Gastrocnemius medialis (tissue), 4 donors: ENCODE measurements around the gene TMEM201. TPM values are rescaled to one million over a fixed set of nuclear protein-coding genes. Genes with fewer than 3 reads are reported as not detected.

Experiments
- ATAC-seq, 2 donors: fragments of 150-250 bp; one replicate each; pipeline ENCODE4 v1.9.1; 2016
- DNase-seq, 2 donors: peaks; one replicate each; pipeline ENCODE4 v3.0.0-alpha.2; 2019
- H3K27ac ChIP-seq, 4 donors: fragments of 200-600 bp; sonication (generic); 1 replicate in 1 of 4; 2 replicates in 3 of 4; pipeline ENCODE4 v1.5.1; 2016 to 2018; ENCODE audit warnings: mild to moderate bottlenecking in 2 of 4, moderate library complexity in 1 of 4
- H3K27me3 ChIP-seq, 3 donors: fragments of 200-600 bp; sonication (generic) in 2 of 3; 1 replicate in 1 of 3; 2 replicates in 2 of 3; pipeline versions ENCODE4 v1.5.1 to v1.6.0; 2016 to 2019; ENCODE audit warnings: mild to moderate bottlenecking in 1 of 3, moderate library complexity in 1 of 3
- H3K36me3 ChIP-seq, 2 donors: fragments of 200-600 bp; sonication (generic) in 1 of 2; one replicate each; pipeline ENCODE4 v1.5.1; 2017 to 2018
- H3K4me1 ChIP-seq, 2 donors: fragments of 200-600 bp; sonication (generic) in 1 of 2; one replicate each; pipeline ENCODE4 v1.5.1; 2016 to 2017; ENCODE audit warnings: mild to moderate bottlenecking in 2 of 2
- H3K4me3 ChIP-seq, 4 donors: fragments of 200-600 bp; sonication (generic) in 3 of 4; 1 replicate in 1 of 4; 2 replicates in 3 of 4; pipeline ENCODE4 v1.5.1; 2016 to 2019; ENCODE audit warnings: mild to moderate bottlenecking in 2 of 4
- H3K9me3 ChIP-seq, 3 donors: fragments of 200-600 bp; sonication (generic) in 2 of 3; 1 replicate in 1 of 3; 2 replicates in 2 of 3; pipeline ENCODE4 v1.5.1; 2016 to 2019
- CTCF ChIP-seq, 5 experiments: fragments of 450-650 bp in 3 of 5; fragments of 200-600 bp in 2 of 5; sonication (generic) in 2 of 5; IDR thresholded peaks in 4 of 5; conservative IDR thresholded peaks in 1 of 5; 1 replicate in 4 of 5; 2 replicates in 1 of 5; pipeline ENCODE4 v1.5.1; 2016 to 2019; ENCODE audit warnings: antibody characterized with exemption in 5 of 5, mild to moderate bottlenecking in 3 of 5, moderate library complexity in 3 of 5
- POLR2A ChIP-seq, 2 donors: fragments of 450-650 bp; IDR thresholded peaks; one replicate each; pipeline ENCODE4 v1.6.1; 2017; ENCODE audit warnings: antibody characterized with exemption in 2 of 2, mild to moderate bottlenecking in 2 of 2, moderate library complexity in 2 of 2
- in situ Hi-C, 4 donors: fragments of 200-750 bp; cut with MboI; loops; one replicate each; pipeline versions ENCODE4 v1.15.0 to v1.8.0; 2017; ENCODE audit warnings: low sequenced_read_pairs in 4 of 4
- intact Hi-C: fragments of 100-400 bp; cut with DNase I; formaldehyde crosslinking; loops from one replicate; pipeline ENCODE4 v1.15.1; 2023; ENCODE audit warnings: low total_unique reads
- total RNA-seq, 4 donors: library from RNA; depleted of rRNA; stranded (reverse); fragments of >200 nt; gene quantifications; one replicate each; pipeline versions ENCODE4 v1.1.0 to v1.2.3, GENCODE V29; 2016

The TMEM201 gene
- total RNA-seq, 4 donors from 2014 or later, result 21.5 to 67.6 (median 31.7) TPM

- ATAC-seq, result peak; percentile 37 to 49
- peaks cover 76 to 78% of the 10 kb centered on the region in 2 donors for H3K4me1 ChIP-seq
- H3K27ac ChIP-seq, result peak overlapping the region; percentile 77 to 84 (median 82)
- TF ChIP-seq POLR2A (IDR thresholded peaks at IDR 0.05), result peak in 1 of 2 donors; percentile 30
- TF ChIP-seq CTCF (IDR thresholded peaks at IDR 0.05 in 4 of 5, conservative IDR thresholded peaks at IDR 0.05 in 1 of 5), result no peak
- intact Hi-C loops, result loop anchor here (1.0 to 10.0 kb wide), 2 partner anchors 97 to 233 kb away; partner anchors contain the start of gene CLSTN1
- H3K9me3 ChIP-seq, result no peaks in the 10 kb centered on the region
- peaks cover 0 to 2% of the 10 kb centered on the region in 2 donors for H3K36me3 ChIP-seq
- H3K27me3 ChIP-seq, result no peaks in the 10 kb centered on the region
- peak; percentile 67 to 89 for DNase-seq
- H3K4me3 ChIP-seq, result peak overlapping the region in 2 of 4 donors; percentile 0 to 86
- in situ Hi-C loops, result no loop called here
Observed at GRCh38 chr1:9591669-9592509, 3.2 kb downstream of the TMEM201 start.

- H3K4me3 ChIP-seq, result peak overlapping the region in 1 of 4 donors; percentile 13
- DNase-seq, result no peak
- H3K36me3 ChIP-seq, result peaks cover 0 to 8% of the 10 kb centered on the region in 2 donors
- no peak for TF ChIP-seq POLR2A (IDR thresholded peaks at IDR 0.05)
- TF ChIP-seq CTCF (IDR thresholded peaks at IDR 0.05 in 4 of 5, conservative IDR thresholded peaks at IDR 0.05 in 1 of 5), result no peak
- peak overlapping the region; percentile 77 to 84 (median 82) for H3K27ac ChIP-seq
- no peak for ATAC-seq
- in situ Hi-C loops (no loop called here), intact Hi-C loops (loop anchor here (1.0 to 10.0 kb wide), 2 partner anchors 97 to 232 kb away; partner anchors contain the start of gene CLSTN1)
- peaks cover 76 to 79% of the 10 kb centered on the region in 2 donors for H3K4me1 ChIP-seq
- no peaks in the 10 kb centered on the region for H3K27me3 ChIP-seq
- no peaks in the 10 kb centered on the region for H3K9me3 ChIP-seq
Observed at GRCh38 chr1:9592510-9593075, 3.9 kb downstream of the TMEM201 start.

GRCh38 chr1:9593147-9593491 is 4.4 kb downstream of the TMEM201 start:
- H3K4me1 ChIP-seq, result peaks cover 75 to 78% of the 10 kb centered on the region in 2 donors
- H3K4me3 ChIP-seq, result peak overlapping the region in 3 of 4 donors; percentile 2 to 19 (median 13)

More at GRCh38 chr1:9593147-9593491, 4.4 kb downstream of the TMEM201 start:
- H3K9me3 ChIP-seq, result no peaks in the 10 kb centered on the region
- H3K27ac ChIP-seq, result peak overlapping the region; percentile 77 to 84 (median 82)
- TF ChIP-seq POLR2A (IDR thresholded peaks at IDR 0.05), result no peak
- no peak for TF ChIP-seq CTCF (IDR thresholded peaks at IDR 0.05 in 4 of 5, conservative IDR thresholded peaks at IDR 0.05 in 1 of 5)
- intact Hi-C loops, result loop anchor here (10.0 kb wide), 1 partner anchor 232 kb away; the partner anchor contains the start of gene CLSTN1
- no peaks in the 10 kb centered on the region for H3K27me3 ChIP-seq
- no peak for ATAC-seq
- in situ Hi-C loops, result no loop called here
- peaks cover 0 to 13% of the 10 kb centered on the region in 2 donors for H3K36me3 ChIP-seq
- no peak for DNase-seq
